K562 (cell line): Measurements from ENCODE around the gene SEC14L1. TPM values are rescaled to one million over a fixed set of nuclear protein-coding genes. Genes with fewer than 3 reads are reported as not detected.

ENCODE experiments used
- ATAC-seq: fragments of 200-7000 bp; cut with Tn5 transposase; 3 replicates; pipeline ENCODE4 v1.9.1; 2020; ENCODE audit warnings: moderate library complexity
- BruUV-seq: library from RNA; stranded (reverse); fragments of 400-500 nt; replicated peaks from 2 replicates; lab custom pipeline; 2021; lab: Mats Ljungman, UMichigan
- CTCF ChIA-PET: fragments of 300-600 bp; formaldehyde crosslinking; extraction: SDS; loops from one replicate; lab custom pipeline; 2021; ENCODE audit warnings: low intra/inter-chr PET ratio; lab: Yijun Ruan, JAX
- POLR2A ChIA-PET: fragments of 300-600, 350-650 bp; sonication (Branson Sonifier 250); formaldehyde crosslinking; extraction: SDS; loops from one replicate; lab custom pipeline; 2021; ENCODE audit warnings: antibody characterized with exemption, inconsistent platforms; lab: Yijun Ruan, JAX
- DNase-seq, 4 experiments: peaks; one replicate each; pipeline versions ENCODE4 v3.0.0 to v3.0.0-alpha.2; 2011 to 2018; ENCODE audit warnings: low spot score in 3 of 4, mixed read lengths in 3 of 4; ENCODE audit errors: extremely low read depth in 1 of 4
- FAIRE-seq: peaks from 2 replicates; lab custom pipeline; 2011; peaks lifted over from hg19 to GRCh38; lab: Jason Lieb, UNC
- H2AFZ ChIP-seq: 2 replicates; pipeline ENCODE4 v1.6.0; 2011; ENCODE audit warnings: low read depth, low read length, control low read depth, inconsistent platforms
- H3K27ac ChIP-seq: fragments of 200-600 bp; 3 replicates; pipeline ENCODE4 v1.8.0; 2011; ENCODE audit warnings: low read depth, mild to moderate bottlenecking, control low read depth, inconsistent platforms, low read length, moderate library complexity, mixed read lengths; ENCODE audit errors: extremely low read depth
- H3K27me3 ChIP-seq, 2 experiments: fragments of 300-600 bp in 1 of 2; 2 replicates in 1 of 2; 3 replicates in 1 of 2; pipeline versions ENCODE4 v1.6.0 to v1.8.0; 2011; ENCODE audit warnings: inconsistent platforms in 2 of 2, low read length in 2 of 2, mild to moderate bottlenecking in 1 of 2, mixed read lengths in 1 of 2, moderate library complexity in 1 of 2; ENCODE audit not compliant: control insufficient read depth in 2 of 2, insufficient read depth in 2 of 2
- H3K36me3 ChIP-seq: fragments of 300-600 bp; 3 replicates; pipeline ENCODE4 v1.8.0; 2011; ENCODE audit warnings: mild to moderate bottlenecking, low read length, inconsistent platforms; ENCODE audit not compliant: control insufficient read depth, insufficient read depth
- H3K4me1 ChIP-seq, 2 experiments: fragments of 200-600 bp in 1 of 2; replicated peaks in 1 of 2; 2 replicates in 1 of 2; 3 replicates in 1 of 2; pipeline versions ENCODE4 v1.5.1 to v1.8.0; 2011; ENCODE audit warnings: inconsistent platforms in 2 of 2, low read length in 2 of 2, mild to moderate bottlenecking in 1 of 2, mixed read lengths in 1 of 2, moderate library complexity in 1 of 2; ENCODE audit not compliant: control insufficient read depth in 2 of 2, insufficient read depth in 2 of 2
- H3K4me2 ChIP-seq: 2 replicates; pipeline ENCODE4 v1.6.1; 2011; ENCODE audit warnings: low read length, control low read depth, inconsistent platforms, mixed read lengths; ENCODE audit not compliant: insufficient read depth
- H3K4me3 ChIP-seq: fragments of 200-600 bp; sonication (generic), shearing (Covaris generic); 2 replicates; pipeline ENCODE4 v1.5.1; 2016; ENCODE audit warnings: control low read depth, inconsistent platforms
- H3K79me2 ChIP-seq: fragments of 200-600 bp; 3 replicates; pipeline ENCODE4 v1.8.0; 2011; ENCODE audit warnings: low read length, inconsistent platforms; ENCODE audit not compliant: control insufficient read depth, insufficient read depth
- H3K9ac ChIP-seq, 2 experiments: 2 replicates each; pipeline versions ENCODE4 v1.6.0 to v1.6.1; 2011; ENCODE audit warnings: low read depth in 2 of 2, low read length in 2 of 2, control low read depth in 1 of 2, inconsistent platforms in 1 of 2, mild to moderate bottlenecking in 1 of 2, mixed read lengths in 1 of 2; ENCODE audit not compliant: insufficient read depth in 1 of 2
- H3K9me1 ChIP-seq: one replicate; pipeline ENCODE4 v1.6.0; 2011; ENCODE audit warnings: inconsistent platforms, mild to moderate bottlenecking, low read length, moderate library complexity; ENCODE audit not compliant: control insufficient read depth, insufficient read depth
- H3K9me3 ChIP-seq: replicated peaks from 2 replicates; pipeline ENCODE4 v1.5.1; 2011; ENCODE audit warnings: low read depth, low read length, inconsistent platforms; ENCODE audit not compliant: control insufficient read depth, insufficient read depth
- H4K20me1 ChIP-seq: replicated peaks from 2 replicates; pipeline ENCODE4 v1.6.1; 2011; ENCODE audit warnings: low read length, inconsistent platforms, mixed read lengths; ENCODE audit not compliant: control insufficient read depth, insufficient read depth
- BCOR ChIP-seq: fragments of 450-650 bp; IDR thresholded peaks from 2 replicates; pipeline ENCODE4 v1.6.1; 2016
- KDM1A ChIP-seq, 2 experiments: fragments of 450-650 bp; IDR thresholded peaks; 2 replicates each; pipeline ENCODE4 v1.6.1; 2016; ENCODE audit warnings: mild to moderate bottlenecking in 2 of 2
- MTF1 ChIP-seq: fragments of 250-450 bp; sonication (Bioruptor Pico); IDR thresholded peaks from 2 replicates; pipeline ENCODE4 v1.9.0; 2021; ENCODE audit warnings: moderate library complexity, mild to moderate bottlenecking, inconsistent platforms, borderline replicate concordance
- NEUROD1 ChIP-seq: fragments of 150-350 bp; IDR thresholded peaks from 2 replicates; pipeline ENCODE4 v1.6.1; 2014; ENCODE audit warnings: borderline replicate concordance, low read length, low read depth; ENCODE audit not compliant: partially characterized antibody
- POLR2H ChIP-seq: IDR thresholded peaks from 2 replicates; pipeline ENCODE4 v1.6.1; 2016; ENCODE audit warnings: missing genetic modification characterization, low read depth, mild to moderate bottlenecking, control low read depth, missing compliant biosample characterization, moderate library complexity
- POU5F1 ChIP-seq: fragments of 150-350 bp; IDR thresholded peaks from 2 replicates; pipeline ENCODE4 v1.6.1; 2014; ENCODE audit warnings: borderline replicate concordance, low read length, low read depth, mild to moderate bottlenecking; ENCODE audit not compliant: partially characterized antibody
- RBFOX2 ChIP-seq: fragments of 200-400 bp; formaldehyde crosslinking; IDR thresholded peaks from 2 replicates; pipeline ENCODE4 v1.6.1; 2017; ENCODE audit warnings: low read depth, mild to moderate bottlenecking, low read length, moderate library complexity
- RBM25 ChIP-seq: fragments of 200-400 bp; formaldehyde crosslinking; IDR thresholded peaks from 2 replicates; pipeline ENCODE4 v1.6.1; 2018; ENCODE audit warnings: low read length, low read depth, moderate library complexity; ENCODE audit not compliant: severe bottlenecking
- ZFP36 ChIP-seq: fragments of 150-350 bp; IDR thresholded peaks from 2 replicates; pipeline ENCODE4 v1.6.1; 2018; ENCODE audit warnings: low read length, low read depth; ENCODE audit not compliant: partially characterized antibody
- ZNF436 ChIP-seq: fragments of 250-450, 450-650 bp; sonication (Bioruptor Pico); formaldehyde crosslinking; IDR thresholded peaks from 2 replicates; pipeline ENCODE4 v1.7.0; 2020; ENCODE audit warnings: mild to moderate bottlenecking
- WGBS: fragments of 100-300 bp; shearing (Covaris generic); methylation state at CpG from one replicate; pipeline ENCODE4 v1.1.6; 2016; ENCODE audit warnings: low coverage, mixed read lengths; ENCODE audit not compliant: insufficient coverage; ENCODE audit errors: missing lambda C conversion rate; 5-methylcytosine and 5-hydroxymethylcytosine counted together
- in situ Hi-C: fragments of 300-500 bp; cut with MboI; formaldehyde crosslinking; loops from 4 replicates; pipeline ENCODE4 v1.15.0; 2018; ENCODE audit warnings: inconsistent platforms, mixed read lengths
- intact Hi-C: fragments of 100-400 bp; cut with micrococcal nuclease; formaldehyde crosslinking; loops from 2 replicates; pipeline ENCODE4 v1.14.2; 2022
- polyA plus RNA-seq, 8 experiments: library from polyadenylated mRNA; depleted of rRNA in 4 of 8; stranded (reverse) in 5 of 8; unstranded in 3 of 8; fragments of >200 nt; fragmentation: Nextera tagmentation in 2 of 8; fragmentation: Illumina TruSeq in 1 of 8; extraction: Ambion mirVana in 2 of 8; extraction: Trizol in 1 of 8; gene quantifications; 2 replicates each; pipeline versions ENCODE4 v1.2.1 to v1.2.3, GENCODE V29; 2011 to 2014; ENCODE audit warnings: inconsistent platforms in 1 of 8, missing spikeins in 1 of 8
- total RNA-seq, 7 experiments: library from RNA; depleted of rRNA in 6 of 7; stranded (reverse); fragments of >200 nt in 6 of 7; fragmentation: Illumina TruSeq in 2 of 7; extraction: Trizol in 2 of 7; gene quantifications; 2 replicates each; pipeline versions ENCODE4 v1.2.1 to v1.2.3, GENCODE V29; 2011 to 2021; ENCODE audit warnings: low replicate concordance in 1 of 7
- TF ChIP-seq, protein P1 (sequence below), 2 experiments: IDR thresholded peaks; 2 replicates each; pipeline ENCODE4 v1.6.1; 2011; ENCODE audit warnings: borderline replicate concordance in 1 of 2, control low read depth in 1 of 2, low read depth in 1 of 2, low read length in 1 of 2, mild to moderate bottlenecking in 1 of 2, mixed read lengths in 1 of 2, moderate library complexity in 1 of 2; ENCODE audit not compliant: insufficient read depth in 1 of 2, insufficient read length in 1 of 2, poor library complexity in 1 of 2, severe bottlenecking in 1 of 2; ENCODE audit errors: extremely low read depth in 1 of 2

SEC14L1 gene
- total and polyA plus RNA-seq, 9 of the 15 experiments (the other 6 are each of a cell fraction or from before 2014, with no cell fraction given), result 3.1 to 39.7 (median 15.2) TPM

GRCh38 chr17:77247609-77248008, 106.8 kb downstream of the SEC14L1 start:
- intact Hi-C loops (loop anchor here (2.0 kb wide), 2 partner anchors 161 to 237 kb away; no protein-coding TSS in a partner anchor), in situ Hi-C loops (loop anchor here (5.0 kb wide), 1 partner anchor 160 kb away; no protein-coding TSS in a partner anchor)
- TF ChIP-seq ZFP36 (peak; percentile 97), ZNF436 (CRISPR knock-in tag) (peak; percentile 90), KDM1A (IDR thresholded peaks at IDR 0.05) (peak; percentile 33 to 60; a peak in 2 of 4 replicates), POU5F1 (no peak), MTF1 (CRISPR knock-in tag) (no peak), POLR2H (tag) (no peak), NEUROD1 (no peak), RBM25 (peak; percentile 25), RBFOX2 (no peak), BCOR (peak; percentile 75)
- TF ChIP-seq, protein P1, sequence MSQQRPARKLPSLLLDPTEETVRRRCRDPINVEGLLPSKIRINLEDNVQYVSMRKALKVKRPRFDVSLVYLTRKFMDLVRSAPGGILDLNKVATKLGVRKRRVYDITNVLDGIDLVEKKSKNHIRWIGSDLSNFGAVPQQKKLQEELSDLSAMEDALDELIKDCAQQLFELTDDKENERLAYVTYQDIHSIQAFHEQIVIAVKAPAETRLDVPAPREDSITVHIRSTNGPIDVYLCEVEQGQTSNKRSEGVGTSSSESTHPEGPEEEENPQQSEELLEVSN (IDR thresholded peaks at IDR 0.05; ENCODE audit: borderline replicate concordance in 1 of 2, extremely low read depth in 1 of 2, insufficient read depth in 1 of 2, insufficient read length in 1 of 2, low read depth in 1 of 2, low read length in 1 of 2, poor library complexity in 1 of 2, severe bottlenecking in 1 of 2), result peak in 1 of 2 experiments; percentile 36
- Histone ChIP-seq H3K4me2 (peak overlapping the region; percentile 75), H3K4me3 (peak overlapping the region; percentile 41; the same call in 1 of the 2 replicates), H3K9me1 (peaks cover 2% of the 10 kb centered on the region), H3K36me3 (no peaks in the 10 kb centered on the region), H3K27me3 (peaks cover 15 to 27% of the 10 kb centered on the region in 2 experiments; a peak in 4 of 5 replicates), H3K27ac (no peak overlapping the region), H3K4me1 (peaks cover 0 to 15% of the 10 kb centered on the region in 2 experiments; a peak in 2 of 5 replicates), H3K9ac (peak overlapping the region in 1 of 2 experiments; percentile 88; a peak in 3 of 4 replicates), H3K79me2 (no peaks in the 10 kb centered on the region), H2AFZ (peak overlapping the region; percentile 97; the same call in 1 of the 2 replicates), H3K9me3 (no peaks in the 10 kb centered on the region; the same call in 1 of the 2 replicates), H4K20me1 (no peaks in the 10 kb centered on the region)
- CTCF ChIA-PET, result interaction anchor here (0.5 to 4.0 kb wide), 8 partner anchors 19 to 501 kb away, joined by 3 to 43 read pairs (median 4); partner anchors contain the start of gene MGAT5B
- ATAC-seq (no peak), FAIRE-seq (no peak), DNase-seq (no peak)
- POLR2A ChIA-PET, result no interaction called here
- BruUV-seq, result no TSS peak
- WGBS, result 13% methylated on average over 8 of the region's 8 CpGs
